AG20443 (cell line): ENCODE results near the gene APOBR.
"Not testable (repeated sequence)": the region's sequence is repeated elsewhere in the genome, so short reads cannot be mapped to it uniquely, and the experiment has no call there.

ENCODE experiments used
- DNase-seq: peaks from one replicate; pipeline ENCODE4 v3.0.0; 2012; ENCODE audit warnings: low spot score, mixed read lengths

The APOBR gene

GRCh38 chr16:28494121-28494851, at the start of gene APOBR:
APOBR (plus strand) TSS chr16:28494643; CDS start chr16:28494682, 39 bp downstream.
- no peak for DNase-seq

GRCh38 chr16:28446388-28446787, 48.1 kb upstream of the APOBR start:
- DNase-seq = not testable (repeated sequence)

- DNase-seq = not testable (repeated sequence)
These were observed 47.4 kb upstream of the APOBR start for GRCh38 chr16:28447081-28447480.

GRCh38 chr16:28473714-28474265, 20.7 kb upstream of the APOBR start:
- no peak for DNase-seq

- DNase-seq = no peak
These were observed 19.2 kb upstream of the APOBR start for GRCh38 chr16:28475221-28475620.

- no peak for DNase-seq
These were observed 17.0 kb upstream of the APOBR start for GRCh38 chr16:28477311-28477920.

- no peak for DNase-seq
These were observed 15.8 kb upstream of the APOBR start for GRCh38 chr16:28478506-28479180.

GRCh38 chr16:28482026-28482425, 12.4 kb upstream of the APOBR start:
- DNase-seq = no peak

- not testable (repeated sequence) for DNase-seq
These were observed 11.1 kb upstream of the APOBR start for GRCh38 chr16:28483361-28483760.

- DNase-seq = no peak
These were observed 8.2 kb upstream of the APOBR start for GRCh38 chr16:28486266-28486665.

GRCh38 chr16:28491230-28491969, 3.0 kb upstream of the APOBR start:
- DNase-seq = peak; percentile 37

GRCh38 chr16:28491970-28492474, 2.4 kb upstream of the APOBR start, which contains the start of gene CLN3:
CLN3 (minus strand) TSS chr16:28492074; CDS start chr16:28491759, 315 bp downstream.
- peak; percentile 95 for DNase-seq

GRCh38 chr16:28492511-28492910, 1.9 kb upstream of the APOBR start:
- DNase-seq = no peak

- DNase-seq = no peak
These were observed 803 bp downstream of the APOBR start for GRCh38 chr16:28495098-28495793.

- no peak for DNase-seq
These were observed 1.6 kb downstream of the APOBR start for GRCh38 chr16:28495795-28496749.

- no peak for DNase-seq
These were observed 2.4 kb downstream of the APOBR start for GRCh38 chr16:28496844-28497243.

GRCh38 chr16:28497386-28497785, 2.9 kb downstream of the APOBR start:
- DNase-seq = no peak

- no peak for DNase-seq
These were observed 3.6 kb downstream of the APOBR start for GRCh38 chr16:28497861-28498599.

- DNase-seq = no peak
These were observed 4.4 kb downstream of the APOBR start for GRCh38 chr16:28498666-28499381.
